ENCODE data around the gene PNMA5. TPM values are rescaled to one million over a fixed set of nuclear protein-coding genes. Genes with fewer than 3 reads are reported as not detected.
"Not testable (repeated sequence)": the region's sequence is repeated elsewhere in the genome, so short reads cannot be mapped to it uniquely, and the experiment has no call there.

PNMA5 gene
- total RNA-seq, 1 experiment from 2014 or later: not detected

GRCh38 chrX:153003981-153004380, 10.1 kb upstream of the PNMA5 start:
- Histone ChIP-seq H3K4me2 (ENCODE audit: low read length) (no peak overlapping the region), H3K27ac (ENCODE audit: low read length) (no peak overlapping the region), H2AFZ (ENCODE audit: low read length) (no peak overlapping the region), H3K9ac (ENCODE audit: low read length) (no peak overlapping the region), H3K27me3 (ENCODE audit: low read length) (no peaks in the 10 kb centered on the region; the same call in 1 of the 2 replicates), H3K79me2 (ENCODE audit: low read length) (no peaks in the 10 kb centered on the region), H3K9me2 (replicated peaks; ENCODE audit: low read length) (no peaks in the 10 kb centered on the region), H3K9me3 (ENCODE audit: low read length) (no peaks in the 10 kb centered on the region), H3K4me1 (ENCODE audit: insufficient read depth, low read length) (no peaks in the 10 kb centered on the region), H4K20me1 (ENCODE audit: low read length) (no peaks in the 10 kb centered on the region), H3F3A (ENCODE audit: low read length, unreplicated experiment) (no peaks in the 10 kb centered on the region), H3K36me3 (ENCODE audit: low read depth, low read length) (no peaks in the 10 kb centered on the region), H3K4me3 (ENCODE audit: low read length) (no peak overlapping the region)
- TF ChIP-seq EZH2phosphoT487 (IDR thresholded peaks at IDR 0.05; ENCODE audit: borderline replicate concordance, low read length): no peak
- no peak for TF ChIP-seq CTCF (conservative IDR thresholded peaks at IDR 0.05; ENCODE audit: low read depth, low read length)
- no peak for TF ChIP-seq EZH2 (IDR thresholded peaks at IDR 0.05; ENCODE audit: low read length, unreplicated experiment)
- BruUV-seq (replicated peaks): no TSS peak
- intact Hi-C loops (cut with micrococcal nuclease): no loop called here
- ATAC-seq (no peak), DNase-seq (no peak)
- POLR2A ChIA-PET (ENCODE audit: unreplicated experiment): no interaction called here
- CTCF ChIA-PET: interaction anchor here (0.6 kb wide), 1 partner anchor 121 kb away, joined by 3 read pairs; no protein-coding TSS in a partner anchor

- H3K79me2 ChIP-seq (ENCODE audit: low read length); H3K4me3 ChIP-seq (ENCODE audit: low read length); H3K27me3 ChIP-seq (ENCODE audit: low read length); BruUV-seq (replicated peaks); H3K4me1 ChIP-seq (ENCODE audit: insufficient read depth, low read length); H3K27ac ChIP-seq (ENCODE audit: low read length); H3K9me2 ChIP-seq (replicated peaks; ENCODE audit: low read length); H3F3A ChIP-seq (ENCODE audit: low read length, unreplicated experiment); H2AFZ ChIP-seq (ENCODE audit: low read length); H3K36me3 ChIP-seq (ENCODE audit: low read depth, low read length); H3K4me2 ChIP-seq (ENCODE audit: low read length); H4K20me1 ChIP-seq (ENCODE audit: low read length); CTCF ChIA-PET; H3K9me3 ChIP-seq (ENCODE audit: low read length); DNase-seq; POLR2A ChIA-PET (ENCODE audit: unreplicated experiment); H3K9ac ChIP-seq (ENCODE audit: low read length); intact Hi-C loops (cut with micrococcal nuclease); ATAC-seq: not testable (repeated sequence)
Observed at GRCh38 chrX:153002182-153002581, 8.3 kb upstream of the PNMA5 start.

- H3K9ac ChIP-seq (ENCODE audit: low read length): no peak overlapping the region
- no peaks in the 10 kb centered on the region for H3K4me1 ChIP-seq (ENCODE audit: insufficient read depth, low read length)
- no peak for ATAC-seq
- no peak overlapping the region for H3K27ac ChIP-seq (ENCODE audit: low read length)
- H4K20me1 ChIP-seq (ENCODE audit: low read length): no peaks in the 10 kb centered on the region
- intact Hi-C loops (cut with micrococcal nuclease): no loop called here
- no TSS peak for BruUV-seq (replicated peaks)
- ChIA-PET CTCF (interaction anchor here (0.6 kb wide), 1 partner anchor 32 kb away, joined by 9 read pairs; no protein-coding TSS in a partner anchor), POLR2A (ENCODE audit: unreplicated experiment) (no interaction called here)
- no peak for DNase-seq
- H3K4me3 ChIP-seq (ENCODE audit: low read length): no peak overlapping the region
- no peaks in the 10 kb centered on the region for H3K9me3 ChIP-seq (ENCODE audit: low read length)
- no peaks in the 10 kb centered on the region for H3K27me3 ChIP-seq (ENCODE audit: low read length)
- H3K4me2 ChIP-seq (ENCODE audit: low read length): no peak overlapping the region
- no peaks in the 10 kb centered on the region for H3K9me2 ChIP-seq (replicated peaks; ENCODE audit: low read length)
- TF ChIP-seq EZH2phosphoT487 (IDR thresholded peaks at IDR 0.05; ENCODE audit: borderline replicate concordance, low read length) (no peak), CTCF (conservative IDR thresholded peaks at IDR 0.05; ENCODE audit: low read depth, low read length) (no peak), EZH2 (IDR thresholded peaks at IDR 0.05; ENCODE audit: low read length, unreplicated experiment) (no peak)
- H3F3A ChIP-seq (ENCODE audit: low read length, unreplicated experiment): no peaks in the 10 kb centered on the region
- no peak overlapping the region for H2AFZ ChIP-seq (ENCODE audit: low read length)
- H3K79me2 ChIP-seq (ENCODE audit: low read length): no peaks in the 10 kb centered on the region
- H3K36me3 ChIP-seq (ENCODE audit: low read depth, low read length): no peaks in the 10 kb centered on the region
Observed at GRCh38 chrX:152997337-152997736, 3.4 kb upstream of the PNMA5 start.

Data from PC-3 (cell line).